Transverse colon (tissue), 3 donors: Measurements from ENCODE around the gene OR52E6.

Experiments used
- CTCF ChIP-seq, 5 experiments: fragments of 200-600 bp in 3 of 5; fragments of 450-650 bp in 2 of 5; sonication (generic) in 3 of 5; IDR thresholded peaks; 1 replicate in 2 of 5; 2 replicates in 3 of 5; pipeline ENCODE4 v1.5.1; 2016 to 2017; ENCODE audit warnings: antibody characterized with exemption in 5 of 5, inconsistent platforms in 3 of 5, mild to moderate bottlenecking in 2 of 5, moderate library complexity in 1 of 5
- EP300 ChIP-seq: sonication (generic); formaldehyde crosslinking; IDR thresholded peaks from one replicate; pipeline ENCODE4 v1.6.1; 2017; ENCODE audit warnings: antibody characterized with exemption, low read depth

DNA sequence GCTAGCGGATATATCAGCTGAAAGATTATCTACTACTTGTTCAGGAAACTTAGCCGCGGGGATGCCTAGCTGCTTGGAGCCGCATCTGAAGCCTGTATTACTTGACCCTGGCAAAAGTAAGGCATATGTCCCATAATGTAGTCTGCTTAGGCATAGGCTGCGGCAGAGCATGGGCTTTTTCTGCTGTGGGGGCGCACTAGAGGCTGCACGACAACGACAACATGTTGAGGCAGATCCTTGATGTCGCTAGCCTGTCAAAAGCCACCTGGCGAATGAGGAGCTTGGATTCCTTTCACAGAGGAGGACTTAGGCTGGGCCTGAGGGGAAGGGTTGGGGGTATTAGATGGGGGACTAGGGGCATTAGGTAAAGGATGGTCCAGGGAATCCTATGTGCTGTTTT, 34.1 kb downstream of the OR52E6 start:
- TF ChIP-seq CTCF (IDR thresholded peaks at IDR 0.05) (no peak), EP300 (no peak)
